Astrocyte (in vitro differentiated cells and primary cell): ENCODE results near the gene OTOGL. TPM values are rescaled to one million over a fixed set of nuclear protein-coding genes. Genes with fewer than 3 reads are reported as not detected.

Experiments used
- DNase-seq: peaks from one replicate; pipeline ENCODE4 v3.0.0-alpha.2; 2010; ENCODE audit warnings: low read depth
- FAIRE-seq: peaks from 2 replicates; lab custom pipeline; 2011; peaks lifted over from hg19 to GRCh38; lab: Jason Lieb, UNC
- H2AFZ ChIP-seq: 2 replicates; pipeline ENCODE4 v1.6.0; 2012; ENCODE audit warnings: low read depth, low read length, inconsistent platforms
- H3K27ac ChIP-seq: 2 replicates; pipeline ENCODE4 v1.5.1; 2011; ENCODE audit warnings: low read depth, low read length, inconsistent platforms
- H3K27me3 ChIP-seq: 2 replicates; pipeline ENCODE4 v1.6.0; 2011; ENCODE audit warnings: low read length, inconsistent platforms; ENCODE audit not compliant: insufficient read depth
- H3K36me3 ChIP-seq: 2 replicates; pipeline ENCODE4 v1.5.1; 2011; ENCODE audit warnings: low read length, inconsistent platforms; ENCODE audit not compliant: insufficient read depth
- H3K4me1 ChIP-seq: 2 replicates; pipeline ENCODE4 v1.5.1; 2011; ENCODE audit warnings: low read length, inconsistent platforms; ENCODE audit not compliant: insufficient read depth
- H3K4me2 ChIP-seq: 2 replicates; pipeline ENCODE4 v1.6.0; 2012; ENCODE audit warnings: low read length, inconsistent platforms
- H3K4me3 ChIP-seq: 2 replicates; pipeline ENCODE4 v1.5.1; 2011; ENCODE audit warnings: low read depth, mild to moderate bottlenecking, low read length, inconsistent platforms; ENCODE audit not compliant: insufficient read depth
- H3K79me2 ChIP-seq: 2 replicates; pipeline ENCODE4 v1.6.0; 2012; ENCODE audit warnings: mild to moderate bottlenecking, low read length, inconsistent platforms; ENCODE audit not compliant: insufficient read depth
- H3K9ac ChIP-seq: 2 replicates; pipeline ENCODE4 v1.6.0; 2012; ENCODE audit warnings: mild to moderate bottlenecking, low read length, inconsistent platforms
- H3K9me3 ChIP-seq: 2 replicates; pipeline ENCODE4 v1.5.1; 2012; ENCODE audit warnings: low read depth, mild to moderate bottlenecking, low read length, inconsistent platforms; ENCODE audit not compliant: insufficient read depth
- H4K20me1 ChIP-seq: 2 replicates; pipeline ENCODE4 v1.6.0; 2012; ENCODE audit warnings: low read length, inconsistent platforms; ENCODE audit not compliant: insufficient read depth
- H3K27ac Mint-ChIP-seq: one replicate; pipeline ENCODE4 v1.8.0; 2021; ENCODE audit warnings: mild to moderate bottlenecking, mixed read lengths; ENCODE audit not compliant: unreplicated experiment
- H3K27me3 Mint-ChIP-seq: one replicate; pipeline ENCODE4 v1.8.0; 2021; ENCODE audit warnings: low read depth, mixed read lengths; ENCODE audit not compliant: unreplicated experiment
- H3K36me3 Mint-ChIP-seq: one replicate; pipeline ENCODE4 v1.8.0; 2021; ENCODE audit warnings: low read depth, mixed read lengths; ENCODE audit not compliant: unreplicated experiment
- H3K4me1 Mint-ChIP-seq: one replicate; pipeline ENCODE4 v1.8.0; 2021; ENCODE audit warnings: low read depth, mixed read lengths; ENCODE audit not compliant: unreplicated experiment
- H3K4me3 Mint-ChIP-seq: one replicate; pipeline ENCODE4 v1.8.0; 2021; ENCODE audit warnings: mild to moderate bottlenecking, moderate library complexity, mixed read lengths; ENCODE audit not compliant: unreplicated experiment
- H3K9me3 Mint-ChIP-seq: one replicate; pipeline ENCODE4 v1.8.0; 2021; ENCODE audit warnings: mild to moderate bottlenecking, mixed read lengths; ENCODE audit not compliant: unreplicated experiment
- EZH2 ChIP-seq: IDR thresholded peaks from 2 replicates; pipeline ENCODE4 v1.6.1; 2012; ENCODE audit warnings: mild to moderate bottlenecking, low read length, inconsistent platforms; ENCODE audit not compliant: insufficient read depth
- total RNA-seq: library from RNA; stranded (reverse); gene quantifications from 2 replicates; pipeline ENCODE4 v1.2.1, GENCODE V29; 2021
- TF ChIP-seq, protein P1 (sequence below): IDR thresholded peaks from 2 replicates; pipeline ENCODE4 v1.5.1; 2011; ENCODE audit warnings: low read depth, mild to moderate bottlenecking, inconsistent platforms, low read length, moderate library complexity; ENCODE audit not compliant: insufficient read depth

The OTOGL gene
- total RNA-seq, 1 donor from 2014 or later, result 0.16 TPM

DNA sequence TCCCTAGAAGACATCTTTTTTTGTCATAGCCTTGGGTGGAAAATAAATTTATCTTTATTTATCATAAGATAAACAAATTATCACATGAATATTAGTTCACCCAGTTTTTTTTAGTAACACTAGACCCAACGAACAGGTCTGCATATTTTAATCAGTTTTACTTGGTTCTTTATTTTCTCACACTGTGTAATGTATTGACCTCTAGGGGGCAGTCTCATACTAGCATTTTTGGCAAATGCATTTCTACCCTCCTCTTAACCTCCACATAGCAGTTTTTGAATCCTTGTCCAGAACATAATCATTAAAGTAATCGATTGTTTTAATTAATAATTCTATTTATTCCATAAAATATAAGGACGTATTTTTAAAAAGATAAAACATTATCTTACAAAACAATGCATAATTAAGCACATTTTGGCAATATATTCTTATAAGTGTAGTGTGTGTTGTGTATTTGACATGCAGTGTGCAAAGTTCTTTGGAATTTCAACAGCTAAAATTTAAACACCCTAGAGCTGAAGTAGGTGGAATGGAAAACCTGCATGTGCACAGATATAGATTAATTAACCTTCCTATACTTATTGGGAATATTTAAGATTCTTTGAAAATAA, 313.1 kb downstream of the OTOGL start:
- H2AFZ ChIP-seq, result no peak overlapping the region
- H3K9me3 Mint-ChIP-seq, result no peaks in the 10 kb centered on the region
- DNase-seq, result peak; percentile 34

DNA sequence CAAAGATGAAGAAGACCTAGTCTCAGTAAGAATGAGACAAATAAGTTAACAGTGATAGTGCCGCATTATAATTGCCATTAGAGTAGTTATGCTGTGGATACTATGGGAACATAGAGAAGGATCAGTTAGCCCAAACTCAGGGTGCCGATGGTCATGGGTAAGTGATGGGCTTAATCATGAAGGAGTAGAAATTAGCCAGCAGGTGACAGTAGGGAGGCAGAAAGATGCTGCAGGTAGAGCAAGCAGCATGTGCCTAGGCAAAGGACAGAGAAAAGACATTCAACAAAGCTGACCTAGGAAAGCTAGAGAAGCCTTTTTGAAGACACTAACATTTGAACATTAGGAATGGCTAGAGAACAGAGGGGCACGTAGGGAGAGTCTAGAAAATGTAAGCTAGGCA, 314.1 kb downstream of the OTOGL start:
- TF ChIP-seq, protein P1, sequence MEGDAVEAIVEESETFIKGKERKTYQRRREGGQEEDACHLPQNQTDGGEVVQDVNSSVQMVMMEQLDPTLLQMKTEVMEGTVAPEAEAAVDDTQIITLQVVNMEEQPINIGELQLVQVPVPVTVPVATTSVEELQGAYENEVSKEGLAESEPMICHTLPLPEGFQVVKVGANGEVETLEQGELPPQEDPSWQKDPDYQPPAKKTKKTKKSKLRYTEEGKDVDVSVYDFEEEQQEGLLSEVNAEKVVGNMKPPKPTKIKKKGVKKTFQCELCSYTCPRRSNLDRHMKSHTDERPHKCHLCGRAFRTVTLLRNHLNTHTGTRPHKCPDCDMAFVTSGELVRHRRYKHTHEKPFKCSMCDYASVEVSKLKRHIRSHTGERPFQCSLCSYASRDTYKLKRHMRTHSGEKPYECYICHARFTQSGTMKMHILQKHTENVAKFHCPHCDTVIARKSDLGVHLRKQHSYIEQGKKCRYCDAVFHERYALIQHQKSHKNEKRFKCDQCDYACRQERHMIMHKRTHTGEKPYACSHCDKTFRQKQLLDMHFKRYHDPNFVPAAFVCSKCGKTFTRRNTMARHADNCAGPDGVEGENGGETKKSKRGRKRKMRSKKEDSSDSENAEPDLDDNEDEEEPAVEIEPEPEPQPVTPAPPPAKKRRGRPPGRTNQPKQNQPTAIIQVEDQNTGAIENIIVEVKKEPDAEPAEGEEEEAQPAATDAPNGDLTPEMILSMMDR, result no peak
- TF ChIP-seq EZH2, result no peak
- no peak for DNase-seq
- Mint-ChIP-seq H3K36me3 (no peaks in the 10 kb centered on the region), H3K27ac (no peak overlapping the region), H3K27me3 (peaks cover 3% of the 10 kb centered on the region), H3K4me3 (no peak overlapping the region), H3K4me1 (no peaks in the 10 kb centered on the region), H3K9me3 (no peaks in the 10 kb centered on the region)
- no peak for FAIRE-seq
- Histone ChIP-seq H3K27me3 (no peaks in the 10 kb centered on the region), H2AFZ (no peak overlapping the region), H3K27ac (no peak overlapping the region), H3K4me1 (no peaks in the 10 kb centered on the region), H4K20me1 (no peaks in the 10 kb centered on the region), H3K4me3 (no peak overlapping the region), H3K79me2 (no peaks in the 10 kb centered on the region), H3K4me2 (no peak overlapping the region), H3K36me3 (no peaks in the 10 kb centered on the region), H3K9ac (no peak overlapping the region), H3K9me3 (no peaks in the 10 kb centered on the region)

More for the DNA sequence above, 313.1 kb downstream of the OTOGL start:
- no peaks in the 10 kb centered on the region for H3K4me1 Mint-ChIP-seq
- no peak overlapping the region for H3K4me3 Mint-ChIP-seq
- Histone ChIP-seq H3K36me3 (no peaks in the 10 kb centered on the region), H3K79me2 (no peaks in the 10 kb centered on the region), H3K27ac (no peak overlapping the region), H3K4me2 (no peak overlapping the region), H4K20me1 (no peaks in the 10 kb centered on the region), H3K9ac (no peak overlapping the region), H3K9me3 (no peaks in the 10 kb centered on the region), H3K4me3 (no peak overlapping the region), H3K27me3 (no peaks in the 10 kb centered on the region), H3K4me1 (no peaks in the 10 kb centered on the region)
- TF ChIP-seq EZH2, result no peak
- TF ChIP-seq, protein P1, result peak; percentile 68
- peak; percentile 34 for FAIRE-seq
- no peaks in the 10 kb centered on the region for H3K36me3 Mint-ChIP-seq
- no peak overlapping the region for H3K27ac Mint-ChIP-seq
- H3K27me3 Mint-ChIP-seq, result peaks cover 3% of the 10 kb centered on the region

DNA sequence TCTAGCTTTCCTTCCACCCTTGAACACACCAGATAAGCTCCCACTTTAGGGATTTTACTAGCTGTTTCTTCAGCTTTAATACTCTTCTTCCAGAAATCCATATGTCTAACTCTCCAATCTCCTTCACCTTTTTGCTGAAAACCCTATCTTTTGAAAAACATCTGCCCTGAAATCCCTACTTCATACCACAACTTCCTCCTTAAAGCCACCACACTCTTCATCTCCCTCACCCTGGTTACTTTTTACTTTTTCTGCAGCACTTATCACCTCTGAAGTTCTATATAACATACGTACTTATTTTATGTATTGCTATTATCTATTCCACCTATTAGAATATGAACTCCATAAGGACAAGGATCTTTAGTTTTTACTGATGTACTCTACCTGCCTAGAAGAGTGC, 316.1 kb downstream of the OTOGL start:
- H3K36me3 Mint-ChIP-seq, result no peaks in the 10 kb centered on the region
- H3K27me3 Mint-ChIP-seq, result peaks cover 3% of the 10 kb centered on the region

More for the DNA sequence above, 316.1 kb downstream of the OTOGL start:
- TF ChIP-seq, protein P1, result no peak
- no peak for TF ChIP-seq EZH2
- no peak overlapping the region for H3K4me3 Mint-ChIP-seq
- no peak overlapping the region for H2AFZ ChIP-seq
- no peak overlapping the region for H3K4me2 ChIP-seq
- H3K4me3 ChIP-seq, result no peak overlapping the region
- no peak overlapping the region for H3K27ac ChIP-seq
- H3K27me3 ChIP-seq, result no peaks in the 10 kb centered on the region
- no peak overlapping the region for H3K27ac Mint-ChIP-seq
- FAIRE-seq (no peak), DNase-seq (no peak)
- H3K9me3 Mint-ChIP-seq, result no peaks in the 10 kb centered on the region
- no peak overlapping the region for H3K9ac ChIP-seq
- no peaks in the 10 kb centered on the region for H3K36me3 ChIP-seq
- no peaks in the 10 kb centered on the region for H4K20me1 ChIP-seq
- peaks cover 1% of the 10 kb centered on the region for H3K4me1 Mint-ChIP-seq
- no peaks in the 10 kb centered on the region for H3K9me3 ChIP-seq
- no peaks in the 10 kb centered on the region for H3K4me1 ChIP-seq
- no peaks in the 10 kb centered on the region for H3K79me2 ChIP-seq
